ENCODE measurements around the gene C15orf40.
"Not testable (repeated sequence)": the region's sequence is repeated elsewhere in the genome, so short reads cannot be mapped to it uniquely, and the experiment has no call there.

Gene C15orf40

DNA sequence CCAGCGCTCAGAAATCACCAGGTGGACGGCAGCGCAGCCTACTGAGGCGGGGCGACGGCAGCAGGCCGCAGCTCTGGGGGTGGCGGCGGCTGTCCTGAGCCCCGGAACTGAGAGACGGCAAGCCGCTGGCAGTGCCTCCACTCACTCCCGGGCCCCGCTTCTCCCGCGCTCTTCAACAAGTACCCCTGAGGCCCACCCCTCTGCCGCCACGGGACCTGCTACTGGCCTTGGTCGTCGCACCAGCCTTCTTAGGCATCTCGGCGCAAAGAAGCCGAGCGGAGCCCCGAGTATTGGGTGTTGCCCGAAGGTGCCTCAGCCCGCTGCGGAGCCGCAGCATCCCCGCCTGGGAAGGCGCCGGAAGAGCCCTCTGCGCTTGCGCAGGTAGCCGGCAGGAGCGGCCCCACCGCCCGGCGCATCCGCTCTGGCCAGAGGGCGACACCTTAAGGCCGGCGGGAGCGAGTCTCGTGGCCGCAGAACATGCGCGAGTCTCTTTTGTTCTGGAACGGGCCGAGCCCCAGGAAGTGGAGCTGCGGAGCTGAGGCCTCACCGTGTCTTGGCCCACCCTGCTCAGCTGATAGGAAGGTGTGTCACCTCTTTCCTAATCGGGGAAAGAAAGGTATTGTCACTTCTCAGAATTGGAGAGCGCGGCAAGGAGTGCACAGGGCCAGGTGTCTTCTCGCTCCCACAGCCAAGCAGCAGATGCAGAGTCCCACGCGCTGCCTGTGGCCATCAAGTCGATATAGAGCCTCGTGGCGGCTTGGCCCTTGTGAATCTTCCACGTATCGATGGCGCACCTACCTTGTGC is at the start of gene C15orf40:
TSS of gene C15orf40 (minus strand) at position 369 of the 805 bp plus-strand sequence. CDS start at position 337, 32 bp downstream.
- peak; percentile 82 for DNase-seq

GRCh38 chr15:83057696-83058376 is 46.4 kb upstream of the C15orf40 start:
- DNase-seq = no peak

GRCh38 chr15:83057002-83057401 is 45.6 kb upstream of the C15orf40 start:
- DNase-seq = no peak

- no peak for DNase-seq
Measured at GRCh38 chr15:83053151-83053550, 41.7 kb upstream of the C15orf40 start.

GRCh38 chr15:83046558-83047127 is 35.2 kb upstream of the C15orf40 start:
- no peak for DNase-seq

GRCh38 chr15:83044156-83044555 is 32.7 kb upstream of the C15orf40 start:
- DNase-seq = no peak

GRCh38 chr15:83039206-83039605 is 27.8 kb upstream of the C15orf40 start:
- DNase-seq = no peak

- DNase-seq = no peak
Measured at GRCh38 chr15:83036253-83036652, 24.8 kb upstream of the C15orf40 start.

DNA sequence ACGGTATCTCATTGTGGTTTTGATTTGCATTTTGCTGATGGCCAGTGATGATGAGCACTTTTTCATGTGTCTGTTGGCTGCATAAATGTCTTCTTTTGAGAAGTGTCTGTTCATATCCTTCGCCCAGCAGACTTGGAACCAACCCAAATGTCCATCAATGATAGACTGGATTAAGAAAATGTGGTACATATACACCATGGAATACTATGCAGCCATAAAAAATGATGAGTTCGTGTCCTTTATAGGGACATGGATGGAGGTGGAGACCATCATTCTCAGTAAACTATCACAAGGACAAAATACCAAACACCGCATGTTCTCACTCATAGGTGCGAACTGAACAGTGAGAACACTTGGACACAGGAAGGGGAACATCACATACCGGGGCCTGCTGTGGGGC is 19.8 kb upstream of the C15orf40 start:
- DNase-seq = not testable (repeated sequence)

- DNase-seq = no peak
Measured at GRCh38 chr15:83030021-83030420, 18.6 kb upstream of the C15orf40 start.

GRCh38 chr15:83018436-83018835 is 7.0 kb upstream of the C15orf40 start:
- no peak for DNase-seq

GRCh38 chr15:83016906-83017305 is 5.5 kb upstream of the C15orf40 start:
- DNase-seq = no peak

DNA sequence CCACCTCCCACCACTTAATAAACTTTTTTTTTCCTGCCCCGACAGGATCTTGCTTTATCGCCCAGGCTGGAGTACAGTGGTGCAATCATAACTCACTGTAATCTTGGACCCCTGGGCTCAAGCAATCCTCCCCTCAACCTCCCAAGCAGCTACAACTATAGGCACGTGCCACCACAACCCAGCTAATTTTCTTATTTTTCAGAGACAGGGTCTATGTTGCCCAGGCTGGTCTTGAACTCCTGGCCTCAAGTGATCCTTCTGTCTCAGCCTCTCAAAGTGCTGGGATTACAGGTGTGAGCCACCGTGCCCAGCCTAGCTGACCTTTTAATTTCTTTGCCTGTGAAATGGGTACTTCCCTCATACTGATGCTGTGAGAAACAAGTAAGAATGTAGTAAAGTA is 3.9 kb upstream of the C15orf40 start:
- DNase-seq = no peak

DNA sequence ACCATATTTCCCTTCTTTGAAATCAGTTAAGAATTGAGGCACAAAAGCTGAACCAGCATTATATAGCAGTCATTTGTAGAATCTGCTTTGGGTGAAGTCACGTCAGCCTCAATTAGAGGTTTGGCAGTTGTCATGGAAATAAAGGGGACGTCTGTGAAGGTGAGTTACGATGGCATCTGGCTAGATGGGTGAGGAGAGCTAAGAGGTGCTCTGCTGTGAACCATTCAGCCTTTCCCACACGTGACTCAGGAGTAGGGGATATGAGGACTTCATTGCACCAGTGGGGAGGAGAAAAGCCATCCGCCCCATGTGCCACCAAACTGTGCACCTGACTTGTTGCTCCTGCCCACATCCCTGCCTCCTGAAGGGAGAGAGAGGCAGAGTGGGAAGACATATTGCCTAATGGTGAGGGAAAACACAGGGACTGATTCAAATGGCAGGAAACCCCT is 2.8 kb upstream of the C15orf40 start:
- DNase-seq = no peak

DNA sequence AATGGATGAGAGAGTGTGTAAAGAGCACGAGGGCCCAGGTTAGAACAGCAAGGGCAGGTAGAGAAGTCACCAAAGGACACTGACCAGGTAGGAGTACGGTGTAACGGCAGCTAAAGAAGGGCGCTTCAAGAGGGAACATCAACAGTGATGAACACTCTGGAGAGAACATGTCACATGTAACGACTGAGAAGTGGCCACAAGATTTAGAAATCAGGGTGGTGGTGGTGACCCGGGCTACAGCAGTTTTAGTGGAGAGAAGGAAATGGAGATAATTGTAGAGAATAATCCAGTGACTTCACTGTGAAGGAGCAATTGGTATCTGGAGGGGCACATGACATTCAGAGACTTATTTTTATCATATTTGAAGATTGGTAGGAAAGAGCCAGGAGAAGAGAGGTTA is 1.2 kb upstream of the C15orf40 start:
- no peak for DNase-seq

DNA sequence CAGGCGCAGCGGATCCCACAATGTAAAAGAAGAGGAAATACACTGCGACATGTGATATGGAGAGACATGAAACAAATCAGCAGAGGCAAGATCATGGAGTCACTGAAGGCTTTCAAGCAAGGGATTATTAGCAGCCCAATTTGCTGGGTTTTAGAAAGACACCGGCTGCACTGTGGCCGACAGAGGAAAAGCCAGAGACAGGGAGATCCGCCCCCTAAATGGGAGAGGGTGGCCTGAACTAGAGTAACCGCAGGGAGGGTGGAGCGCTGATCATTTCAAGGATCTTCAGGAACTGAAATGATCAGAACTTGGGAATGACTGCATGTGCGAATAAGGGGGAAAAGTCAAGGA is 612 bp upstream of the C15orf40 start:
- DNase-seq = no peak

- peak; percentile 78 for DNase-seq
Measured at GRCh38 chr15:83010709-83011270, 649 bp downstream of the C15orf40 start.

- DNase-seq = not testable (repeated sequence)
Measured at GRCh38 chr15:83000672-83001031, 10.8 kb downstream of the C15orf40 start.

DNA sequence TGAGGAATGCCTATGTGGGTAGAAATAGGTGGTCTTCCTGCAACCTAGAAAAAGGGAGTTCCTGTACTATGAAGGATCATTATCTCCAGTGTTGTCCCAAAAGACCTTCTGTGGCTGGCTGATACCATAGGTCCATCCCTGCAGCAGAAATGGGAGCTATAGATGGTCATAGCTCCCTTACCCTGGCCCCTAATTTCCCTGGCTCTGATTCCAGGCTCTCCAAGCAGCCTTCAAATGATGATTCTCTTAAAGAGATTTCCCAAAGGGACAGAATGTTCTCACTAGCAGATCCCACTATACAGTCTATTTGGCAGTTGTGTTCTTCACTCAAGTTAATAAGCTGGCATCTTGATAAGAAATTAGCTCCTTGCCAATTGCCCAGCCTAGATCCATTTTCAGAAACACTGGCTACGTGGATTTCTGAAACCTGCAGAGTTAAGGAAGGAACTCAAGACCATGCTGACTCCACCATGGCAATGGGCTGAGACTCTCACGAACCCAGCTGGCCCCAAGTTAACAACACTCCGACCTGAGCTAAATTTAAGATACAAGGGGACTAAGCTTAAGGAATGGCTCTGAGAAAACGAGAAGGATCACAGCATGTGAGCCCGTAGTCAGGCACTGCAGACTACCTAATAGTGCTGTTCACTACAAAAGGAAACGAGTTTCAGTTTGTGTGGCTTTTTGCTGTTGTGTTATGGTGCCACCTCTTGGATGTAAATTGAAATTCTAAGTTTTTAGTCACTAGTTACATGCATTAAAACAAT is 11.4 kb downstream of the C15orf40 start:
- DNase-seq = peak; percentile 13

DNA sequence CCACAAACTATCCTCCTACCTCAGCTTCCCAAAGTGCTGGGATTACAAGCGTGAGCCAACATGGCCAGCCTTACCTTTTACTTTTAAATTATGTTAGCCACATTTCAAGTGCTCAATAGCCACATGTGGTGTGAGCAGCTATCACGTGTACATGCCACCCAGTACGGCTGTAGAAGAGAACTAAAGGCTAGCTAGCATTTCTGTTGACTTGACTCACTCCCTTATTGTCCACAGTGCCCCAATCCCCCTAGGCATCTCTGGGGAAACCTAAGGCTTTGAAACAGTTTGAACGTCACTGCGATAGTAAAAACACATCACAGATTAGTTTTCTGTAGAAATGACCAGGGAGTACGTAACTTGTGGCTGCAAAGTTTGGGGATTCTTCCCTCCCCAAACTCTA is 12.0 kb downstream of the C15orf40 start:
- DNase-seq = no peak

GRCh38 chr15:82995938-82996337 is 15.5 kb downstream of the C15orf40 start:
- DNase-seq = no peak

- no peak for DNase-seq
Measured at GRCh38 chr15:82995076-82995475, 16.4 kb downstream of the C15orf40 start.

GRCh38 chr15:82993144-82993543 is 18.3 kb downstream of the C15orf40 start:
- DNase-seq = no peak
